Measurements from ENCODE around the gene HOXD9. TPM values are rescaled to one million over a fixed set of nuclear protein-coding genes. Genes with fewer than 3 reads are reported as not detected.
A peak's percentile ranks its signal among the peaks of the same experiment; 100 is the strongest.

Gene HOXD9
- total and polyA plus RNA-seq, 3 donors from 2014 or later: 8.2 to 21.2 (median 15.7) TPM

GRCh38 chr2:176079831-176080539, 42.5 kb upstream of the HOXD9 start:
- intact Hi-C loops (cut with DNase I; ENCODE audit: low total_unique reads): loop anchor here (10.0 kb wide), 1 partner anchor 395 kb away; no protein-coding TSS in a partner anchor
- TF ChIP-seq POLR2A (IDR thresholded peaks at IDR 0.05) (no peak), CTCF (IDR thresholded peaks at IDR 0.05) (peak; percentile 28 to 76 (median 48))
- Histone ChIP-seq H3K9me3 (no peaks in the 10 kb centered on the region), H3K4me3 (peak overlapping the region; percentile 46 to 50), H3K27me3 (no peaks in the 10 kb centered on the region), H3K36me3 (ENCODE audit: low read depth, missing control alignments) (no peaks in the 10 kb centered on the region), H3K27ac (no peak overlapping the region), H3K4me1 (no peaks in the 10 kb centered on the region)
- WGBS, 2 donors: 0 to 1% methylated on average over 16 to 38 of the region's 86 CpGs
- peak; percentile 67 for DNase-seq

- DNase-seq: peak; percentile 48
Measured at GRCh38 chr2:176080540-176081375, 41.8 kb upstream of the HOXD9 start.

GRCh38 chr2:176081376-176081836, 41.1 kb upstream of the HOXD9 start:
- intact Hi-C loops (cut with DNase I; ENCODE audit: low total_unique reads): loop anchor here (10.0 kb wide), 1 partner anchor 397 kb away; no protein-coding TSS in a partner anchor
- WGBS, 2 donors: 9 to 11% methylated on average over 17 of the region's 17 CpGs
- peaks cover 4% of the 10 kb centered on the region for H3K4me1 ChIP-seq
- H3K27ac ChIP-seq: no peak overlapping the region
- no peaks in the 10 kb centered on the region for H3K27me3 ChIP-seq
- H3K36me3 ChIP-seq (ENCODE audit: low read depth, missing control alignments): no peaks in the 10 kb centered on the region
- H3K4me3 ChIP-seq: peak overlapping the region in 1 of 2 donors; percentile 50
- no peaks in the 10 kb centered on the region for H3K9me3 ChIP-seq
- no peak for DNase-seq
- TF ChIP-seq POLR2A (IDR thresholded peaks at IDR 0.05) (no peak), CTCF (IDR thresholded peaks at IDR 0.05) (no peak)

More at GRCh38 chr2:176080540-176081375, 41.8 kb upstream of the HOXD9 start:
- no peaks in the 10 kb centered on the region for H3K9me3 ChIP-seq
- peak overlapping the region; percentile 46 to 50 for H3K4me3 ChIP-seq
- no peak for TF ChIP-seq POLR2A (IDR thresholded peaks at IDR 0.05)
- no peak for TF ChIP-seq CTCF (IDR thresholded peaks at IDR 0.05)
- H3K27ac ChIP-seq: no peak overlapping the region
- intact Hi-C loops (cut with DNase I; ENCODE audit: low total_unique reads): loop anchor here (10.0 kb wide), 1 partner anchor 396 kb away; no protein-coding TSS in a partner anchor
- no peaks in the 10 kb centered on the region for H3K36me3 ChIP-seq (ENCODE audit: low read depth, missing control alignments)
- 8 to 15% methylated on average over 35 to 68 of the region's 68 CpGs for WGBS, 2 donors
- no peaks in the 10 kb centered on the region for H3K27me3 ChIP-seq
- peaks cover under 1% of the 10 kb centered on the region for H3K4me1 ChIP-seq

- no peak for TF ChIP-seq CTCF (IDR thresholded peaks at IDR 0.05)
- no peak for TF ChIP-seq POLR2A (IDR thresholded peaks at IDR 0.05)
- no peak overlapping the region for H3K27ac ChIP-seq
- 8 to 15% methylated on average over 32 to 62 of the region's 62 CpGs for WGBS, 2 donors
- H3K36me3 ChIP-seq (ENCODE audit: low read depth, missing control alignments): no peaks in the 10 kb centered on the region
- peaks cover 4% of the 10 kb centered on the region for H3K4me1 ChIP-seq
- no peaks in the 10 kb centered on the region for H3K27me3 ChIP-seq
- DNase-seq: no peak
- intact Hi-C loops (cut with DNase I; ENCODE audit: low total_unique reads): loop anchor here (10.0 kb wide), 1 partner anchor 397 kb away; no protein-coding TSS in a partner anchor
- H3K9me3 ChIP-seq: no peaks in the 10 kb centered on the region
- peak overlapping the region; percentile 18 to 44 for H3K4me3 ChIP-seq
Measured at GRCh38 chr2:176081837-176082524, 40.5 kb upstream of the HOXD9 start.

All from testis (tissue), 3 donors.